Measurements from ENCODE around the gene ARHGAP10.

Gene ARHGAP10

DNA sequence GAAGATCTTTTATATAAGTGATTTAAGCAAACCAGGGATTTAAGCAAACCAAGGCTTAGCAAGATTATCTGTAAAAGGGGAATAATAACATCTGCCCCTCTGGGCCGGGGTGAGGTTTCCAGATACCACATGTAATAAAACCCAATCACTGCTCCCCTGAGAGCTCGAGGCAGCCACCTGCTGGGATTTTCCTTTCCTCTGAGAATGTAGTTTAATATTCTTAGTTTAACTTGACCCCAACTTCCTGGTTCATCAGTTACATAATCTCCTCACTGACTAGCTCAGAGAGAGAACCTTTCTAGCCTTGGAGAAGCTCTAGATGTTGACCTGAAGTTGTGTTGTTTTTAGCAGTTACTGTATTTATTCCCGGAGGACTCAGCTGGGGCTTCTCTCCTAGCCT, 322.4 kb downstream of the ARHGAP10 start:
- no peak for DNase-seq

GRCh38 chr4:148055844-148056243, 324.0 kb downstream of the ARHGAP10 start:
- no peak for DNase-seq

DNA sequence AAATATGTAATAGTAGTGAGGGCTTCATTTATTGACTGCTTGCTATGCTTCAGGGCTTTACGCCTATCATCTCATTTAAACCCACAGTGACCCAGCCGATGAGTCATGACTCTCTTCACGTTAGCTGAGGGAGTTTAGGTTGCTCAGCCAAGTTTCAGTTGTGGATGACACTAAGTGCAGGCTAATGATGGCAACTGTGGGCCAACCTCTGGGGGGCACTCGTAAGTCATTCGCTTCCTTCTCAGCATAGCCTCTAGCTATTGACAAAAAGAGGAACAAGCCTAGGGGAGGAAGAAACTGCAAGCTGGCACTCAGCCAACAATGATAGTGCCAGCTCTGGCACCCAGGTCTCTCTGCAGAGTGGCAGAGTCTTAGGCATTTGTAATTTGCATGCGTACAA, 325.0 kb downstream of the ARHGAP10 start:
- peak; percentile 75 for DNase-seq

GRCh38 chr4:148057516-148057915, 325.6 kb downstream of the ARHGAP10 start:
- DNase-seq, result no peak

GRCh38 chr4:148057984-148058859, 326.3 kb downstream of the ARHGAP10 start:
- DNase-seq, result no peak

- DNase-seq, result no peak
Observed at GRCh38 chr4:148059617-148060180, 327.8 kb downstream of the ARHGAP10 start.

DNA sequence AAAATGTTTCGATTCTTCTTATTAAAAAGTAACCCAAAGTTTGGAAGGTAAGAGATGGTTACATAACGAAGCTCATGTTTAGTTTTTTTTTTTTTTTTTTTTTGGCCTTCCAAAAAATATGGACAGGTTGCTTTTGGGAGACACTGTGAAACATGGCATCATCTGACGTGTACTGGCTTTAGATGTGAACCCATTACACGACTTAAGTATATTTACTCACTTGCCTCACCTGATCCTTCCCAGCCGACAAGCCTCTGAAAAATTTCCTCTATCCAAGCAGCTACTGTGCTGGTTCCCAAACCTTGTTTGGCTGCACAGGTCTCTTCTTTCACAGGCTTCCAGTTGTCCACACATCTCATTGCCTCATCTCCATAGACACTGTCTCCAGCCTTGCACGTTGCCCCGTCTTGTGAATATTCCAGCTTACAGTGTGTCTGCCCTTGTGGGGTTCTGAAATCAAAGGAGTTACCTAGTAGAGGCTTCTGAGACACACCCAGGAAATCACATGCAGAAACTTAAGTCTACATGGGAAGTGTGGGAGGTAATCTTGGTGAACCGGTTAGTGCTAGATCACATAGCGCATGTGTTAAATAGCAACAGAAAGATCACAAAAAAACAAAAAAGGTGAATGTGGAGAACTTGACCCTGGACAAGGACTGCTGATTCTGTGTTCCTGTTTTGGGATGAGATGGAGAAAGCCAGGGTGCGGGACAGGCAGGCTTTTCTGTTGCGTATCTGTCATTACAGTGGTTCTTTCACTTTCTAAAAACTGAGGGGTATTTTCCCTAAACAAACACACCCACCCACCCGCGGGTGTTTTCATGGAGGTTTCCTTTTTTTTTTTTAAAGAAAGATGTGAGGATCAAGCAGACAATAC, 328.6 kb downstream of the ARHGAP10 start:
- DNase-seq, result no peak

- DNase-seq, result no peak
Observed at GRCh38 chr4:148061141-148061481, 329.2 kb downstream of the ARHGAP10 start.

DNA sequence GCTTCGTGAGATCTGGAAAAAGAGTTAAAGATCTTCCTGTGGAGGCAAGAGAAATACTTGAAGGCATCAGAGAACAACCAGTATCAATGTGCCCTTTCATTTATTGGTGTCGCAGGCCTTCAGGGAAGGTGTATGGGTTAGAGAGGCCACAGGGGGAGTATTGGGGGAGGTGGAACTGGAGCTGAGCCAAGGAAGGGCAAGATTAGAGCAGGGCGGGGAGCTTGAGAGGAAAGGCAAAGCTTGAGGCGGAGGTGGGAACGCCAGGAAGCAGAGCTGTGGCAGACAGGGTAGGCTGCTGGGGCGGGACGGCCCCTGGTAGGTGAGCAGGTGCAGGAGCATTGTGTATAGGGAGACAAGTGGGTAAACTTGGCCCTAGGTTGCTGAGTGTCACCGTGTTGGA, 329.9 kb downstream of the ARHGAP10 start:
- DNase-seq, result no peak

- DNase-seq, result no peak
Observed at GRCh38 chr4:148062301-148062950, 330.5 kb downstream of the ARHGAP10 start.

- no peak for DNase-seq
Observed at GRCh38 chr4:148064451-148064850, 332.6 kb downstream of the ARHGAP10 start.

DNA sequence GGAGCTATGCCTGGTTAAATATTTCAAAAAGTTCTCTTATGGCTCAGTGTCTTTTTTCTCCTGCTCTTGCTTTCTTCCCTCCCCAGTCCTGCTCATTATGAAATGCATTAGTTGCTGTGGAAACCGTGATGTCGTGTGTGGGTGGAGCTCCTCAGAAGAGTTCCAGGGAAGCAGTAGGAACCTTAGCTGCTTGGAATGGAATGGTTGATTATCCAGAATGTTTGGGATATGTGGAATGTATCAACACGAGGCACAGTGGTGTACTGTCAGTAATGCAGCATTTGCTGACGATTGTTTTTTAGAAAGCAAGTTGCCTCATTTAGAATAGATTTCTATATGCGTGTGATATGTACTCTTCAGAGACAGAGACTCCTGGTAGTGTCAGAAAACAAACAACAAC, 333.2 kb downstream of the ARHGAP10 start:
- no peak for DNase-seq

- DNase-seq, result no peak
Observed at GRCh38 chr4:148067301-148067916, 335.5 kb downstream of the ARHGAP10 start.

GRCh38 chr4:148068065-148068911, 336.4 kb downstream of the ARHGAP10 start:
- DNase-seq, result no peak

DNA sequence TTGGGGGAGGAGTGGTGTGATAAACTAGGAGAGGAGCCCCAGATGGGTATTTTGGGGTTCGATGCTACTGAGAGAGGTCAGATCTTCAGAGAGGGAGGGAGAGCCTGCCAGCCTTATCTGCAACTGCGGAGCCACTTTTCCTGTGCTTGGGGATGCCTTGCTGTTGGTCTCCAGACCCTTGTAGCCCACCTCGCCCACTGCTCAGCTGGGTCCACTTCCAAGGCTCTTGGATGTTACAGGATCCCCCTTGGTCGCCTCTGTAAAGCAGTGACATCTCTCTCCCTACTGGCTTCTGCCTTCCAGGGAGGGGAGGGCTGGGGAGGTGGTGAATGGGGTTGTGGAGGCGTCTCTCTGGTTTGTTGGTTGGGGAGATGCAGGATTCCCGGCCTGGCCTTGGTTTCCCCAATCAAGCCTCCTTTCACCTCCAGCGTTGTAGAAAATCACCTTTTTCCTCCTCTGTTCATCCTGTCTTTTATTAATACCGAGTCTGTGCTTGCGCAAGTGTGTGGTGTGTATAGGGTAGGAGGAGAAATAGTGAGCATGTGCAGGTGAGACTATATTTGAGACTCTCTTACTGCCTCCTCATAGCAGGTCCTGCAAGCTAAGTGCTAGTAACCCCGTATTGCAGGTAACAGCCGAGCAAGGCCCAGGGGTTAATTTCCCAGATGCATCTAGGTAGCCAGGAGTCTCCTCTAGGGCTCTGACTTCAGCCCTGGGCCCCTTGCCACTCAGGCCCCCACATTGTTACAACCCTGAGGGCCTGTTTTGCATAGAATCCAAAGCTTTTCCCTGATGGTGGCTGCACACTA, 337.4 kb downstream of the ARHGAP10 start:
- no peak for DNase-seq

- no peak for DNase-seq
Observed at GRCh38 chr4:148069895-148070178, 337.9 kb downstream of the ARHGAP10 start.

DNA sequence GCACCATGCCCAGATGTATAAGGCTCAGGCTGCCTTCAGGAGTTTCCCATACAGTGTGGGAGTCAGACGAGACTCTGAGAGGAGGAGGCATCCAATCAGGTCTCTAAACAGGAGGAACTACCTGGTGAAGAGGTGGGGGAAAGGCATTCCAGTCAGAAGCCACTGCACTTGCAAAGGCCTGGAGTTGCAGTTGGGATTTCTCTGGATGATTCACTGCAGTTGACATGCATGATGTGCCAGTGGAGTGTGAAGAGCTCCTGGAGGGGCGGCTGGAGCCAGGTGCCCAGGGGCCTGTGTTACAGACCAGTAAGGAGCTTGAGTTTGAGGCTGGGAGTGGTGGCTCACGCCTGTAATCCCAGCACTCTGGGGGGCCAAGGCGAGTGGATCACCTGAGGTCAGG, 339.1 kb downstream of the ARHGAP10 start:
- no peak for DNase-seq

DNA sequence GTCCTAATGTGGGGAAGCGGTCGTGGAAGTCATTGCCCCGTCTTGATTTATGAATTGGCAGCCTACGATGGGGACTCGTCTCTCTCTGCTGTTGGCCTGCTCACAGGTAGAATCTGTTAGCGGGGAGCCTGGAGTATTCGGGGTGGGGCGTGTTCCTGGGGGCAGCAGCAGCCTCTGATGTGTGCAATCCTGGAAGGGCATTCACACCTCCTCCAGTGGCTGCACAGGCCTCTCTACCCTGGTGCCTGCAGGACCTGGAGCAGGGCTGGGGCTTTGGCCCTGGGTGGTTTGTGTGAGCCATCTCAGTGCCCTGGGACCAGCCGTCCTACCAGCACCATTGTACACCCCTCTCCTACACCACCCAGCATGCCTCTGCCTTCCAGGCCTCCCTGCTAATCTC, 340.9 kb downstream of the ARHGAP10 start:
- DNase-seq, result no peak

- DNase-seq, result no peak
Observed at GRCh38 chr4:148073349-148073748, 341.5 kb downstream of the ARHGAP10 start.

DNA sequence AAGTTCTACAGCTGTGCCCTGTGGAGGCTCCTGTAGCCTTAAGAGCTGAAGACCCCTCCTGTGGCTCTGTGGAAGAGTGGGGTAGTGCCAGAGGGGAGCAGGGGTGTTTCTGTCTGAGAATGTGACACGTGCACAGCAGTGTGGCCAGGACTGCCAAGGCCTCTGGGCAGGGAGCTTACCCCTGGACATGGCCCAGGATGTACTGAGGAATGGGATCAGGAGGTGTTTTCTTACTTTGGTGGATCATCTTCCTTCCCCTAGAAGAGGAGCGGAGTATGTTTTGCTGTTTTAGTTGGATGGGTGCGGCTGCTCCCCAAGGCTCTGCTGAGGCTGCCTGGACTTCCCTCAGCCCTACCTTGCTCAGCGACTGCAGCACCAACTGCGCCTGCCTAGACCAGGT, 342.6 kb downstream of the ARHGAP10 start:
- no peak for DNase-seq

DNA sequence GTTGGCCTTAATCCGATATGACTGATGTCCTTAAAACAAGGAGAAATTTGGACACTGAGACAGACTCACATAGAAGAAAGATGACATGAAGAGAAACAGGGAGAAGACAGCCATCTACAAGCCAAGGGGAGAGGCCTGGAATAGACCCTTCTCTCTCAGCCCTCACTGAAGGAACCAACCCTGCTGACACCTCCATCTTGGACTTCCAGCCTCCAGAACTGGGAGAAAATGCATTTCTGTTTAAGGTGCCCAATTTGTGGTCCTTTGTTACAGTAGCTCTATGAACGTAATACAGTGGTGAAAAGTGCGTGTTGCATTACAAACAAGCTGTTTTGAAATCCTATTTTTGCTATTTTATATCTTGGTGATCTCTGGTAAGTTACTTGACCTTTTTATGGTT, 343.6 kb downstream of the ARHGAP10 start:
- no peak for DNase-seq

Measured in activated CD4-positive, alpha-beta T cell treated with anti-CD3 and anti-CD28 coated beads for 48 hours (primary cell).